SK-N-SH treated with all-trans-retinoic acid at 6 μM for 48 hours (cell line): ENCODE results near the gene MICB.

Experiments
- BACH2 ChIP-seq: fragments of 250-450 bp; sonication (Bioruptor Pico); IDR thresholded peaks from 2 replicates; pipeline ENCODE4 v1.9.0; 2021; ENCODE audit warnings: mild to moderate bottlenecking, borderline replicate concordance
- OSR1 ChIP-seq: fragments of 250-450 bp; sonication (Bioruptor Pico); IDR thresholded peaks from 2 replicates; pipeline ENCODE4 v1.8.0; 2022; ENCODE audit warnings: moderate library complexity, mild to moderate bottlenecking, inconsistent platforms
- RARB ChIP-seq: fragments of 250-450 bp; sonication (Bioruptor Pico); IDR thresholded peaks from 2 replicates; pipeline ENCODE4 v1.8.0; 2021; ENCODE audit warnings: mild to moderate bottlenecking, moderate library complexity
- SNAI2 ChIP-seq: fragments of 250-450 bp; sonication (Bioruptor Pico); IDR thresholded peaks from 2 replicates; pipeline ENCODE4 v1.5.0; 2020; ENCODE audit warnings: mild to moderate bottlenecking, moderate library complexity
- TOX ChIP-seq: fragments of 250-450 bp; sonication (Bioruptor Pico); IDR thresholded peaks from 2 replicates; pipeline ENCODE4 v1.8.0; 2021; ENCODE audit warnings: mild to moderate bottlenecking, moderate library complexity, borderline replicate concordance
- ZC3H10 ChIP-seq: fragments of 250-450 bp; sonication (Bioruptor Pico); IDR thresholded peaks from 2 replicates; pipeline ENCODE4 v1.5.1; 2021; ENCODE audit warnings: mild to moderate bottlenecking, moderate library complexity
- ZFP3 ChIP-seq: fragments of 250-450 bp; sonication (Bioruptor Pico); IDR thresholded peaks from 2 replicates; pipeline ENCODE4 v1.5.0; 2020; ENCODE audit warnings: mild to moderate bottlenecking, moderate library complexity
- ZFP30 ChIP-seq: fragments of 450-650 bp; formaldehyde crosslinking; IDR thresholded peaks from 2 replicates; pipeline ENCODE4 v1.5.0; 2022; ENCODE audit warnings: mild to moderate bottlenecking, moderate library complexity
- ZNF565 ChIP-seq: fragments of 450-650 bp; formaldehyde crosslinking; conservative IDR thresholded peaks from 2 replicates; pipeline ENCODE4 v1.5.0; 2020; ENCODE audit warnings: low read depth, mild to moderate bottlenecking, moderate library complexity
- TF ChIP-seq, protein P1 (sequence below): fragments of 250-450 bp; sonication (Bioruptor Pico); IDR thresholded peaks from 2 replicates; pipeline ENCODE4 v1.8.0; 2020; ENCODE audit warnings: mild to moderate bottlenecking, moderate library complexity, borderline replicate concordance
- TF ChIP-seq, protein P2 (sequence below): fragments of 250-450 bp; sonication (Bioruptor Pico); IDR thresholded peaks from 2 replicates; pipeline ENCODE4 v1.5.0; 2020; ENCODE audit warnings: mild to moderate bottlenecking, moderate library complexity
- TF ChIP-seq, protein P3 (sequence below): fragments of 250-450 bp; sonication (Bioruptor Pico); IDR thresholded peaks from 2 replicates; pipeline ENCODE4 v1.5.1; 2020; ENCODE audit warnings: low read depth, mild to moderate bottlenecking, moderate library complexity
- TF ChIP-seq, protein P4 (sequence below): fragments of 250-450 bp; sonication (Bioruptor Pico); IDR thresholded peaks from 2 replicates; pipeline ENCODE4 v1.8.0; 2021; ENCODE audit warnings: low read depth, mild to moderate bottlenecking, moderate library complexity, borderline replicate concordance

DNA sequence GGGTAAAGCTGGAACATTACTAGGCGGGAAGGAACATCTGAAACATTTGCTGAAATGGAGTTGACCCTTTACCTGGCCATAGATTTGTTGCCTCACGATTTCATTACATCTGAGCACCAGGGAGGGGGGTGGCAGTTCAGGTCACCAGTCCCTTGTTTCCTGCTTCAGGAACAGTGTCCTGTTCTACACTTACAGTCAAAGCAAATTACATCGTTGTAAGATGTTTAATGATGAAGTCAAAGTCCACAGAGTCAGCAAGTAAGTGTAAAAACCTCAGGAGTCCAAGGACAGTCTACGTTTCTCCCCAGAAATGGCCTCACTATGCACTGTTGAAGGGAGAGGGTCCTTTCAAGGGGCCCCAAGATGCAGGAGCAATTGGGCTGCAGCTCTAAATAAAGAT lies 8.9 kb upstream of the MICB start:
- TF ChIP-seq RARB (CRISPR knock-in tag) (no peak), SNAI2 (CRISPR knock-in tag) (no peak), ZFP30 (CRISPR knock-in tag) (no peak), TOX (CRISPR knock-in tag) (no peak), OSR1 (CRISPR knock-in tag) (no peak), ZFP3 (CRISPR knock-in tag) (no peak), ZNF565 (CRISPR knock-in tag) (no peak), ZC3H10 (CRISPR knock-in tag) (no peak), BACH2 (CRISPR knock-in tag) (no peak)
- TF ChIP-seq, protein P1, sequence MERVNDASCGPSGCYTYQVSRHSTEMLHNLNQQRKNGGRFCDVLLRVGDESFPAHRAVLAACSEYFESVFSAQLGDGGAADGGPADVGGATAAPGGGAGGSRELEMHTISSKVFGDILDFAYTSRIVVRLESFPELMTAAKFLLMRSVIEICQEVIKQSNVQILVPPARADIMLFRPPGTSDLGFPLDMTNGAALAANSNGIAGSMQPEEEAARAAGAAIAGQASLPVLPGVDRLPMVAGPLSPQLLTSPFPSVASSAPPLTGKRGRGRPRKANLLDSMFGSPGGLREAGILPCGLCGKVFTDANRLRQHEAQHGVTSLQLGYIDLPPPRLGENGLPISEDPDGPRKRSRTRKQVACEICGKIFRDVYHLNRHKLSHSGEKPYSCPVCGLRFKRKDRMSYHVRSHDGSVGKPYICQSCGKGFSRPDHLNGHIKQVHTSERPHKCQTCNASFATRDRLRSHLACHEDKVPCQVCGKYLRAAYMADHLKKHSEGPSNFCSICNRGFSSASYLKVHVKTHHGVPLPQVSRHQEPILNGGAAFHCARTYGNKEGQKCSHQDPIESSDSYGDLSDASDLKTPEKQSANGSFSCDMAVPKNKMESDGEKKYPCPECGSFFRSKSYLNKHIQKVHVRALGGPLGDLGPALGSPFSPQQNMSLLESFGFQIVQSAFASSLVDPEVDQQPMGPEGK (CRISPR knock-in tag), result no peak
- TF ChIP-seq, protein P2, sequence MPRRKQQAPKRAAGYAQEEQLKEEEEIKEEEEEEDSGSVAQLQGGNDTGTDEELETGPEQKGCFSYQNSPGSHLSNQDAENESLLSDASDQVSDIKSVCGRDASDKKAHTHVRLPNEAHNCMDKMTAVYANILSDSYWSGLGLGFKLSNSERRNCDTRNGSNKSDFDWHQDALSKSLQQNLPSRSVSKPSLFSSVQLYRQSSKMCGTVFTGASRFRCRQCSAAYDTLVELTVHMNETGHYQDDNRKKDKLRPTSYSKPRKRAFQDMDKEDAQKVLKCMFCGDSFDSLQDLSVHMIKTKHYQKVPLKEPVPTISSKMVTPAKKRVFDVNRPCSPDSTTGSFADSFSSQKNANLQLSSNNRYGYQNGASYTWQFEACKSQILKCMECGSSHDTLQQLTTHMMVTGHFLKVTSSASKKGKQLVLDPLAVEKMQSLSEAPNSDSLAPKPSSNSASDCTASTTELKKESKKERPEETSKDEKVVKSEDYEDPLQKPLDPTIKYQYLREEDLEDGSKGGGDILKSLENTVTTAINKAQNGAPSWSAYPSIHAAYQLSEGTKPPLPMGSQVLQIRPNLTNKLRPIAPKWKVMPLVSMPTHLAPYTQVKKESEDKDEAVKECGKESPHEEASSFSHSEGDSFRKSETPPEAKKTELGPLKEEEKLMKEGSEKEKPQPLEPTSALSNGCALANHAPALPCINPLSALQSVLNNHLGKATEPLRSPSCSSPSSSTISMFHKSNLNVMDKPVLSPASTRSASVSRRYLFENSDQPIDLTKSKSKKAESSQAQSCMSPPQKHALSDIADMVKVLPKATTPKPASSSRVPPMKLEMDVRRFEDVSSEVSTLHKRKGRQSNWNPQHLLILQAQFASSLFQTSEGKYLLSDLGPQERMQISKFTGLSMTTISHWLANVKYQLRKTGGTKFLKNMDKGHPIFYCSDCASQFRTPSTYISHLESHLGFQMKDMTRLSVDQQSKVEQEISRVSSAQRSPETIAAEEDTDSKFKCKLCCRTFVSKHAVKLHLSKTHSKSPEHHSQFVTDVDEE (CRISPR knock-in tag), result no peak
- TF ChIP-seq, protein P3, sequence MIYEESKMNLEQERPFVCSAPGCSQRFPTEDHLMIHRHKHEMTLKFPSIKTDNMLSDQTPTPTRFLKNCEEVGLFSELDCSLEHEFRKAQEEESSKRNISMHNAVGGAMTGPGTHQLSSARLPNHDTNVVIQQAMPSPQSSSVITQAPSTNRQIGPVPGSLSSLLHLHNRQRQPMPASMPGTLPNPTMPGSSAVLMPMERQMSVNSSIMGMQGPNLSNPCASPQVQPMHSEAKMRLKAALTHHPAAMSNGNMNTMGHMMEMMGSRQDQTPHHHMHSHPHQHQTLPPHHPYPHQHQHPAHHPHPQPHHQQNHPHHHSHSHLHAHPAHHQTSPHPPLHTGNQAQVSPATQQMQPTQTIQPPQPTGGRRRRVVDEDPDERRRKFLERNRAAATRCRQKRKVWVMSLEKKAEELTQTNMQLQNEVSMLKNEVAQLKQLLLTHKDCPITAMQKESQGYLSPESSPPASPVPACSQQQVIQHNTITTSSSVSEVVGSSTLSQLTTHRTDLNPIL (CRISPR knock-in tag), result no peak
- TF ChIP-seq, protein P4, sequence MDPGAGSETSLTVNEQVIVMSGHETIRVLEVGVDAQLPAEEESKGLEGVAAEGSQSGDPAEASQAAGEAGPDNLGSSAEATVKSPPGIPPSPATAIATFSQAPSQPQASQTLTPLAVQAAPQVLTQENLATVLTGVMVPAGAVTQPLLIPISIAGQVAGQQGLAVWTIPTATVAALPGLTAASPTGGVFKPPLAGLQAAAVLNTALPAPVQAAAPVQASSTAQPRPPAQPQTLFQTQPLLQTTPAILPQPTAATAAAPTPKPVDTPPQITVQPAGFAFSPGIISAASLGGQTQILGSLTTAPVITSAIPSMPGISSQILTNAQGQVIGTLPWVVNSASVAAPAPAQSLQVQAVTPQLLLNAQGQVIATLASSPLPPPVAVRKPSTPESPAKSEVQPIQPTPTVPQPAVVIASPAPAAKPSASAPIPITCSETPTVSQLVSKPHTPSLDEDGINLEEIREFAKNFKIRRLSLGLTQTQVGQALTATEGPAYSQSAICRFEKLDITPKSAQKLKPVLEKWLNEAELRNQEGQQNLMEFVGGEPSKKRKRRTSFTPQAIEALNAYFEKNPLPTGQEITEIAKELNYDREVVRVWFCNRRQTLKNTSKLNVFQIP (CRISPR knock-in tag), result no peak
